HFFc6 (cell line): ENCODE measurements around the gene TTYH2. TPM values are rescaled to one million over a fixed set of nuclear protein-coding genes. Genes with fewer than 3 reads are reported as not detected.

ENCODE experiments used
- DNase-seq: peaks from one replicate; pipeline ENCODE4 v3.0.0-alpha.2; 2018
- H3K27ac Mint-ChIP-seq: 2 replicates; pipeline ENCODE4 v1.8.0; 2020; ENCODE audit warnings: mild to moderate bottlenecking, mixed read lengths
- H3K27me3 Mint-ChIP-seq: 2 replicates; pipeline ENCODE4 v1.8.0; 2021; ENCODE audit warnings: mild to moderate bottlenecking, moderate library complexity, mixed read lengths; ENCODE audit not compliant: insufficient read depth
- H3K36me3 Mint-ChIP-seq: 2 replicates; pipeline ENCODE4 v1.8.0; 2021; ENCODE audit warnings: low read depth, mixed read lengths
- H3K4me1 Mint-ChIP-seq: 2 replicates; pipeline ENCODE4 v1.8.0; 2020; ENCODE audit warnings: low read depth, mixed read lengths
- H3K4me3 Mint-ChIP-seq: 2 replicates; pipeline ENCODE4 v1.8.0; 2020; ENCODE audit warnings: mild to moderate bottlenecking, moderate library complexity, mixed read lengths
- H3K9me3 Mint-ChIP-seq: 2 replicates; pipeline ENCODE4 v1.8.0; 2020; ENCODE audit warnings: mild to moderate bottlenecking, mixed read lengths
- total RNA-seq, 6 experiments: library from RNA; stranded (reverse); fragmentation: NEBNext Ultra II Directional; extraction: Animal tissue kit (Norgen Biotek cat#: 25700); gene quantifications; 2 replicates in 1 of 6; 3 replicates in 5 of 6; pipeline ENCODE4 v1.2.3, GENCODE V29; 2021
- TF ChIP-seq, protein P1 (sequence below): fragments of 200-600 bp; sonication (generic); IDR thresholded peaks from 2 replicates; pipeline ENCODE4 v1.5.0; 2021; ENCODE audit warnings: antibody characterized with exemption, mild to moderate bottlenecking

Gene TTYH2
- total RNA-seq, 6 experiments from 2014 or later, result 1.2 to 2.7 (median 1.9) TPM

GRCh38 chr17:74181341-74181740, 32.0 kb upstream of the TTYH2 start:
- peaks cover 22% of the 10 kb centered on the region for H3K27me3 Mint-ChIP-seq
- peaks cover 6% of the 10 kb centered on the region; the same call in 1 of the 2 replicates for H3K4me1 Mint-ChIP-seq

DNA sequence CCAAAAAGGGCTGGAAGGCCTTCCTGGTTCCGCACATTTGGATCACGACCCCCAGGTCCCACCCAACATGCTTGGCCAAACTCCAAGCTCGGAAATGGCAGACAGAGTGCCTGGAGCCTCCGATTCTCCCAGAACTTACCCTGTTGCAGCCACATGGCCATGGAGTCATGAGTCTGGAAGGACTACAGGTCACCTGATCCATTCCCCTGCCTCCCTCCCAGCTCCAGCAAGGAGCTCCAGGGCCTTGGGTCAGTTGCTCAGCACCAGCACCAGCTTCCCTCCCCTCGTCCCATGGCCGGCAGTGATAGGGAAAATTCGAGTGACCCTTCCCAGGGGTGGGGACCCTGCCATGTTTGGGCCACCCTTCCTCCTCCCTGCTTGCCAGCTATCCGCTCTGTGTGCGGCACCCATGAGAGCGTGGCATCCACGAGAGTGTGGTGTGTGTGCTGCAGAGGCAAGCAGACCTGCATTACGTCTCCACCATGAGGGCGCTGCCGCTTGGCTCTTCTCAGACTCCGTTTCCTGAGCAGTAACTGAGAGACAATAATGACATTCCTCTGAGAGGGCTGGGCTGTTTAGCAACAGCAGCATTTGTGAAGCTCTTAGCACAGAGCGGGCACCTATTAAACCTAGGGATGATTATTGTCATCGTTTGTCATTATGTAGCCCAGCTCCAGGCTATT, 31.2 kb upstream of the TTYH2 start:
- H3K27ac Mint-ChIP-seq, result no peak overlapping the region

More at GRCh38 chr17:74181341-74181740, 32.0 kb upstream of the TTYH2 start:
- Mint-ChIP-seq H3K36me3 (no peaks in the 10 kb centered on the region), H3K9me3 (0 out of 2 replicates have a peak, but pooled peaks cover 3% of the 10 kb centered on the region), H3K27ac (no peak overlapping the region), H3K4me3 (no peak overlapping the region)
- TF ChIP-seq, protein P1, sequence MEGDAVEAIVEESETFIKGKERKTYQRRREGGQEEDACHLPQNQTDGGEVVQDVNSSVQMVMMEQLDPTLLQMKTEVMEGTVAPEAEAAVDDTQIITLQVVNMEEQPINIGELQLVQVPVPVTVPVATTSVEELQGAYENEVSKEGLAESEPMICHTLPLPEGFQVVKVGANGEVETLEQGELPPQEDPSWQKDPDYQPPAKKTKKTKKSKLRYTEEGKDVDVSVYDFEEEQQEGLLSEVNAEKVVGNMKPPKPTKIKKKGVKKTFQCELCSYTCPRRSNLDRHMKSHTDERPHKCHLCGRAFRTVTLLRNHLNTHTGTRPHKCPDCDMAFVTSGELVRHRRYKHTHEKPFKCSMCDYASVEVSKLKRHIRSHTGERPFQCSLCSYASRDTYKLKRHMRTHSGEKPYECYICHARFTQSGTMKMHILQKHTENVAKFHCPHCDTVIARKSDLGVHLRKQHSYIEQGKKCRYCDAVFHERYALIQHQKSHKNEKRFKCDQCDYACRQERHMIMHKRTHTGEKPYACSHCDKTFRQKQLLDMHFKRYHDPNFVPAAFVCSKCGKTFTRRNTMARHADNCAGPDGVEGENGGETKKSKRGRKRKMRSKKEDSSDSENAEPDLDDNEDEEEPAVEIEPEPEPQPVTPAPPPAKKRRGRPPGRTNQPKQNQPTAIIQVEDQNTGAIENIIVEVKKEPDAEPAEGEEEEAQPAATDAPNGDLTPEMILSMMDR, result no peak
- DNase-seq, result no peak

DNA sequence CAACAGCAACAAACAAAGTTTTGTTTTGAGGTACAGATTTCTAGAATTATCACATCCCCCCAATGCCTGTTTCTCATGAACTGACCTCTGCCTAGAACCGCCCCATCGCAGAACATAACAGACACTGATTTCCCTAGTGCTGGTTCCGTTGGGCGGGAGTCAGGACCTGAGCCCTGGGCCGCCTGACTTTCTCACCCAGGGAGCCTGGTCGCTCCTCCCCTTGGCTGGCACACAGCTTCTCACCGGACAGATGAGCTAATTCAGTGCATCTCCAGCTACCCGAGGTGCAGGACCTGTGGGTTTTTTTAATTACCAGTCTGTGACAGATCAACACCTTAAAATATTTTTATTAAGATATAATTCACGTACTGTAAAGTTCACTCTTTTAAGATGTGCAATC, 30.0 kb upstream of the TTYH2 start:
- H3K27me3 Mint-ChIP-seq, result peaks cover 24% of the 10 kb centered on the region

More for the DNA sequence above, 31.2 kb upstream of the TTYH2 start:
- H3K4me1 Mint-ChIP-seq, result no peaks in the 10 kb centered on the region; the same call in 1 of the 2 replicates
- no peak overlapping the region for H3K4me3 Mint-ChIP-seq
- peaks cover 24% of the 10 kb centered on the region for H3K27me3 Mint-ChIP-seq
- H3K36me3 Mint-ChIP-seq, result no peaks in the 10 kb centered on the region
- TF ChIP-seq, protein P1, result no peak
- DNase-seq, result no peak
- 0 out of 2 replicates have a peak, but pooled peaks cover 3% of the 10 kb centered on the region for H3K9me3 Mint-ChIP-seq

DNA sequence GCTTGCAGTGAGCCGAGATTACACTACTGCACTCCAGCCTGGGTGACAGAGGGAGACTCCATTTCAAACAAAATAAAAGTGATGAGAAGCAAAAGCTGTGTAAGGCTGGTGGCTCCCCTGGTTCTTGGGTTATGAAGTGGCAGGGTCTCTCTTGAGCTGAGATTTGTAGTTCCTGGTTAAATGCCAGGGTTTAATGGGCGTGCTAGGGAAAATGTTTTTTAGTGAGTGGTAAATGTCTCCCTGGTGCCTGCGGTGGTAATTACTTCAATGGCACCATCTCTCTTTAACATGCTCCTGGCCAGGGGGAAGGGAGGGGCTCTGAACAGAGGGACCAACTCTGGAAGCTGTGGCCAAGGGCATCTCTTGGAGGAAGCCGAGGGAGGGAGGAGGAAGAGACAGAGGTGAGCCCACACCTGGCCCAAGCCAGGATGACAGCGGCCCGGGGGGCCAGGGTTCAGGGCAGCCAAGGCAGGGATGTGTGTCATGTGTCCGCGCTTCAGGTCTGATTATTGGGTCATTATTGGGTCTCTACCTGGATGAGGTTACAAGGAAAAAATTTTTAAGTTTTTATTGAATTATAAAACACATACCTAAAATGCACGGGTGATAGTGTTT, 27.7 kb upstream of the TTYH2 start:
- Mint-ChIP-seq H3K9me3 (0 out of 2 replicates have a peak, but pooled peaks cover 3% of the 10 kb centered on the region), H3K4me1 (no peaks in the 10 kb centered on the region), H3K4me3 (no peak overlapping the region), H3K27ac (no peak overlapping the region), H3K36me3 (no peaks in the 10 kb centered on the region), H3K27me3 (peaks cover 20% of the 10 kb centered on the region)
- TF ChIP-seq, protein P1, result no peak
- DNase-seq, result no peak

More for the DNA sequence above, 30.0 kb upstream of the TTYH2 start:
- DNase-seq, result no peak
- Mint-ChIP-seq H3K36me3 (no peaks in the 10 kb centered on the region), H3K4me3 (no peak overlapping the region), H3K27ac (no peak overlapping the region), H3K9me3 (0 out of 2 replicates have a peak, but pooled peaks cover 3% of the 10 kb centered on the region), H3K4me1 (no peaks in the 10 kb centered on the region)
- TF ChIP-seq, protein P1, result no peak

- H3K27ac Mint-ChIP-seq, result no peak overlapping the region
- 0 out of 2 replicates have a peak, but pooled peaks cover 3% of the 10 kb centered on the region for H3K9me3 Mint-ChIP-seq
- H3K4me1 Mint-ChIP-seq, result no peaks in the 10 kb centered on the region
- no peak for DNase-seq
- H3K4me3 Mint-ChIP-seq, result no peak overlapping the region
- no peaks in the 10 kb centered on the region for H3K36me3 Mint-ChIP-seq
- TF ChIP-seq, protein P1, result no peak
- H3K27me3 Mint-ChIP-seq, result peaks cover 24% of the 10 kb centered on the region
Measured at GRCh38 chr17:74186498-74186897, 26.9 kb upstream of the TTYH2 start.
